GM19372 (cell line): ENCODE data around the gene ING4.

Experiments
- ATAC-seq: cut with Tn5 transposase; IDR thresholded peaks from one replicate; pipeline ENCODE4 v1.9.1; 2021; ENCODE audit warnings: mild to moderate bottlenecking, low read depth, moderate library complexity; ENCODE audit not compliant: unreplicated experiment

Gene ING4

DNA sequence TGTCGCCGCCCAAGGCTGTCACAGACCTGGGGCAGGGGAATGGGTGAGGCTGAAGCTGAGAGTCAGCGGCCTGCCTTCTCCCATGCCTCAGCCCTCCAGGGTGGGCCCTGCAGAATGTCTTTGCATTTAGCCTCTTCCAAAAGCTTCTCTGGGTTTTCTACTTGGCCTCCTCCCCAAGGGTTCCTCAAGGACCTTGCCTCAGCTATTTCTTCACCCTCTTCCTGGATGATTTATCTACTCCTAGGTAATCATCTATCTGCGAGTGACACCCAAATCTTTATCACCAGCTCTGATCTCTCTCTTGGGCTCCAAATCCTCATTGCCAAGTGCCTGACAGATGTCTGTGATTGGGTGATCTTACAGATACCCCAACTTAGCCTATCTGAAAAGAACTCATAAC is 22.4 kb downstream of the ING4 start:
- no peak for ATAC-seq

DNA sequence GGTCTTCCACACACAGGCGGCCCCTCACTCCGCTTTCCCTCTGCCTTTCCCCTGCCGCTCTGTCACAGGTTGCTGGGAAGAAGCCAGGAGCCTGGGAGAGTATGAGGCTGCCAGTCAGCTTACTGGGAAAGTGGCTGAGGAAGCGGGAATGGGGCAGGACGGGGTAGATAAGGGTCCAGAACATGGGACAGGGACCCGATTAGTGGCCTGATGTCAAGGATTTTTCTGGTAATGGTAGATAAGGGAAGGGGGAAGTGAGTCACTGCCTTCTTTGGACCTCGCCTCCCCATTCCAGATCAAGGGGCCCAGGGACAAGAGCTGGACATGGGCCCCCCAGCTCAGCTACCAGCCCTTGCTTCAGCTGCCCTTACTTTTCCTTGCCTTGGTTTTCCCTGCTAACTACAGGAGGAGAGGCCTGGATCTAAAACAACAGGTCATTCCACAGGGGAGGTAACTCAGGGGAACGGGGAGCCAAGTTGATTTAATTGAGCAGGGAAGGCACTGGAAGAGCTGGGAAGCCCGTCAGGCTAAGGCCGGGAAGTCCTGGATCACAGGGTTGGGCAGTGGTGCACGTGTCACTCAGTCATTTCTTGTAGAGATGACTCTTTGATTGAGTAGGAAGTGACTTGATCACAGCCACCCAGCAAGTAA is 23.6 kb downstream of the ING4 start:
- no peak for ATAC-seq

DNA sequence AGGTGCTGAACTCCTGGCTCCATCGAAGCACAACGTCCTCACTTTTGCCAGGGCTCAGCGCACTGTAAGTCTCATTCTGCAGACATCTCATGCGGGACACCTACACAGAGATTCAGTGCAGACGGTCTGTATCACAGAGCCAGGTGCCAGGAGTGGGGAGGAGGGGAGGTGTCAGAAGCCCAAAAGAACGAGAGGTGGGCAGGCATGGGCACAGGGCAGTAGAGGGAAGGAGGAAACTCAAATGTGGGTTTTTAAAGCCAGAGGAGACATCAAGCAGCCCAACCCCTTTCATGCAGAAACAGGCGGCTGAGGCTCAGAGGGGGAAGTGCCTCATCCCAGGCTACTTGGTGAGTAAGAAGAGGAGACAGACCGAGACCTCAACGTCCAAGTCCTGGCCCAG is 24.6 kb downstream of the ING4 start:
- ATAC-seq, result no peak

DNA sequence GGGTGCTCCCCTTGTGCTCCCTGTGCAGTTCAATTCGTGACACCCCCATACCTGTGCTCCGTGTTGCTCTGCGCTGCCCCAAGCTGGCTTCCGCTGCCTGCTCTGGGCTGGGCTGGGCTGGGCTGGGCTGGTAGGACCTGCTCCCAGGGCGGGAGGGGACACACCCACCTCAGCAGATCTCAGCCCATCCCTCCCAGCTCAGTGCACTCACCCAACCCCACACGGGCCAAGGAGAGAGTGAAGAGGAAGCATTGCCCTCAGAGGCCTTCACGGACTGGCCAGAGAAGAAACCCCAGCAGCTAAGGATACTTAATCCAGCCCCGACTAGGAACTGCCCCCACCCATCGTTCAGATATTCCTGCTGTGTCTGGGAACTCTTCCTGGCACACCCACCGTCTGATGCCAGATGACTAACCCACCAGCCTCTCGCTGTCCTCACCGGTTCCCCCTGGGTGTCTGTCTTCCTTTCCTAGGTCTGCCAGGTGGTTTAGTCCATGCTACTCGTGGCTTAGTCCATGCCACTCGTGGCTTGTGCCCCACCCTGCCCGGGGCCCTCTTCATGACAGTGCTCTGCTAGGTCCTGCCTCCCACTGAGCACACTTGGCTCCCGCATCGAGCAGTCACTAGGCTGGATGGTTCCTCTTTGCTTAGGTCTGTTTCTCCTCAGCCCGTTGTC is 26.9 kb downstream of the ING4 start, which contains the start of gene LPAR5:
TSS of gene LPAR5 (minus strand) at position 104 of the 676 bp plus-strand sequence. CDS start 14,711 bp downstream, outside the sequence.
- peak; percentile 50 for ATAC-seq

DNA sequence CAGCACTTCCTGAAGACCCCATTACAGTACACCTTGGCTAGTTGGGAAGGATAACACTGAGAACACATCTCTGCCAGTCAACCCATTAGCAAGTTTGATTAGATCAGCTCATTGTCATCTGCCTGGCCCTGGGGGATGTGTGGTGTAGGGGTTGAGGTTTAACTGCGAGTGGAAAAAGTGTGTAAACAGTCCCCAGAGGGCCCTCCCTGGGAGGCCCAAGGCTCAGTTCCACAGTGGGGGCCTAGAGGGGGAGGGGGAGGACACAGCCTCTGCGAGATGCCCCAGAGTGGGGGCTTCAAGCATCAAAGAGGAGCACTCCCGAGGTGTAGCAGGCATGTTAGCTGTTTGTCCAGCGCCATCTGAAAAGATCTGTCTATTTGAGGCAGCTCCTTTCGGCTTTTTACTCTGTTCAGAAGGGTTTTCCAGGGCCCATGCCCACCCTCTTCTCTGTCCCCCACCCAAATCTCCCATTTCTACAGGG is 27.5 kb downstream of the ING4 start:
- ATAC-seq, result no peak

DNA sequence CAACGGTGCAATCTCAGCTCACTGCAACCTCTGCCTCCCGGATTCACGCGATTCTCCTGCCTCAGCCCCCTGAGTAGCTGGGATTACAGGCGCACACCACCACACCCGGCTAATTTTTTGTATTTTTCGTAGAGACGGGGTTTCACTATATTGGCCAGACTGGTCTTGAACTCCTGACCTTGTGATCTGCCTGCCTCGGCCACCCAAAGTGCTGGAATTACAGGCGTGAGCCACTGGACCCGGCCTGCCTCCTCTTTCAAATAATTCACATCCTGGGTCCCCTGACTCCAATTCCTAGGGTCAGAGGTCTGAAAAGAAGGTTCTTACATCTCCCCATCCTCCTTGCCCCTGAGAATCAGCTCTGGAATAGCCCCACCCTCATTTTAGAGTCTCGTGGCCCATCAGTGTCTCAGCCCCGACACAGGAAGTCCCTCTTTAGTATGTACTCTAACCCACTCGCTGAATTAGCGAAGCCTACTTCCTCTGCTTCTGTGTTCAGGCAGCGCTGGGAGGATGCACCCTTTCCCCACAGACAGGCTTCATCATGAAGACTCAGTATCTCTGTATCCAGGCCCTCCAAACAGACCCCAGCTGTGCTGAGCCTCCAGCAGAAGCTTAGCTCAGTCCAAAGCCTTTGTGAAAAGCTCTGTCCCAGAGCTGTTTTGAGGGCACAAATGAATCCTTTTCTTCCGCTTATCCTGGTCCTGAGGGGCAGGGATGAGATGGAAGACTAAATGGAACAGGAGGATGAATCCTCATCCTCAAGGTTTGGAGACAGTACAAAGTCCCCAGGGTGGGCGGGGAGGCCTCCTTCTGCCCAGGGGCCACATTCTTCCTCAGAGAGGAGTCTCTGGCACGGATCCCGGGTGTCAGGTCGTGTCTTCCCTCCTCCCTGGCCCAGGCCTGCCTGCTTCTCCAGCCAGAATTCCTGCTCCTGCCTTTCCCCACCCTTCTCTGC is 30.6 kb downstream of the ING4 start:
- ATAC-seq, result peak; percentile 49

DNA sequence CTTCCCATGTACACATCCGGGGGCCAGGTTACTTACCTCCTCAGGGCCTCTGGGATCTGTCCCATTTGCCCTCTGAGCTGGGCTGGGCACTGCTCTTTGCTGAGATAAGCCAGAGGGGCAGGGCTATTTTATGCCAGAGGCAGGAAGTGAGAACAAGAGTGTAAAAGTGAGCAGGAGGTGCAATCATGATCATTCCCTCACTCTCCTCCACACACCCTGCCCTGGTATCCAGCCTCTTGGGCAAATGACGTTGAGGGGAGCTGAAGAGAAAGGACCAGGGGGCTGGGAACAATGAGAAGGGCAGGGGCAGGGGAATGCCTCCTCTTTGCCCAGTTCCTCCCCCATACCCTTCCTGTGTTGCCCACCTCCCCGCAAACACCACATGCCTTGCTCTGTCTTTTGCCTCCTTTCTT is 31.4 kb downstream of the ING4 start:
- no peak for ATAC-seq

DNA sequence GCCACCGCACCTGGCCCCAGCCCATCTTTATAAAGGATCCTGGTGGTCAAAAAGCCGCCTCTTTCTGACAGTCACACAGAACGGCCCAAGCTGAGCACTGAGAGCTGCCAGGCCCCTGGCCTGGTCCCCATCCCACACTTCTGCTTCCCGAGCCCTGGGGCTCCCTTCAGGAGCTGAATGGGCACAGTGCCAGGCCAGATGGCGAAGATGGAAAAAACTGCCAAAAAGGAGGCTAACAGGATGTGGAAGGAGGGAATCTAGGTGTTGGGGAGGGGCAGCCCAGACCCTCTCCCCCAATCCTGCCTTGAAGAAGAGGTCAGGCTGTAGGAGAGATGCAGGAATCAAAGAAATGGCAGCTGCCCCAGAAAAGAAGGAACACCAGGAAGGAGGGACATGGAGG is 32.2 kb downstream of the ING4 start:
- no peak for ATAC-seq

DNA sequence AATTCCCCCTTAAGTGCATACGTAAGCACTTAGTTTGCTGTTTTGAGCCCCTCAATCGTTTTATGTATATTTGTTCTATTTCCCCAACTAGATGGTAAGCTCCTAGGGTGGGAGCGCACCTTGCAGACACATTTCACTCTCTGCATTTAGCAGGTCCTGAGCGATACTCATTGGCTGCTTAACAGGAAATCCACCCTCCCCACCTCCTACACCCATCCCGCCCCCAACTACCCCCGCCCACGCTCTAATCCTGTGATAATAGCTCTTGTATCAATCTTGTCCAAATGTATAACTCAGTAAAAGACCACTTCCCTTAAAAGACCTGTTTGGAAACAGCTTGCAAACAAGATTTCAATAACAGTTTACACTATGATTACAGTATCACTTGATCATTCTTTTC is 35.3 kb downstream of the ING4 start:
- ATAC-seq, result no peak

DNA sequence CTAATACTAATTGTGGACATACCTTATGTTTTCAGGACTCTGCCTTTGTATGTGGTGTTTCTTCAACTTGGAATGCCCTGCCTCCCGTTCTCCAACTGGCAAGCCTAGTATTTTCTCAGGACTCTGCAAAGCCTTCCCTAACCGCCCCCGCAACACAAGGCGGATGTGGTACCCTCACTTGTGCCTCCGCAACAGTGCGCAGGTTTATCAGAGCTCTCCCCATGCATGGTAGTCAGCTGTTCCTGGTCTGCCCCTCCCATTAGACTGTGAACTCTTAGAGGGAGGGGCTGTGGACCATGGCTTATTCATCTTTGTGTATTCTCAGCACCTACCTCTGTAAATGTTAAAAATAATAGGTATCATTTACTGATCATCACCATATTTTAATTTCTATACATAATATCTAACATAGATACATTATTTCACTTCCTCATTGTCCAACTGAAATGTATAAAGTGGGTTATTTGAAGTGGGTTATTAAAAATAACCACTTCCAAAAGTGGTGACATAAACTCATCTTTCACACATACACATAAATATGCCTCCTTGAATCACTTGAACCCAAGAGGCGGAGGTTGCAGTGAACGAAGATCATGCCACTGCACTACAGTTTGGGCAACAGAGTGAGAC is 36.1 kb downstream of the ING4 start:
- no peak for ATAC-seq

DNA sequence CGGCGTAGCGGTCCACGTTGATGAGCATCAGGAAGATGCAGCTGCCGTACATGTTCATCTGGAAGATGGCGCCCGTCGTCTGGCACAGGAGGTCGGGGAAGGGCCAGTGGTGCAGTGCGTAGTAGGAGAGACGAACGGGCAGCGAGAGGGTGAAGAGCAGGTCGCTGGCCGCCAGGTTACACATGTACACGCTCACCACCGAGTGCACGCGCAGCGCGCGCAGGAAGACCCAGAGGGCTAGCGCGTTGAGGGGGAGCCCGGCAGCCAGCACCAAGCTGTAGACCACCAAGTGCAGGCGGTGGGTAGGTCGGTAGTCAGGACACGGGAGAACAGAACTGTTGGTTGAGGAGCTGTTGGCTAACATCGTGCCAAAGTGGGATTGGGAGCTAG is 42.0 kb downstream of the ING4 start:
- no peak for ATAC-seq

DNA sequence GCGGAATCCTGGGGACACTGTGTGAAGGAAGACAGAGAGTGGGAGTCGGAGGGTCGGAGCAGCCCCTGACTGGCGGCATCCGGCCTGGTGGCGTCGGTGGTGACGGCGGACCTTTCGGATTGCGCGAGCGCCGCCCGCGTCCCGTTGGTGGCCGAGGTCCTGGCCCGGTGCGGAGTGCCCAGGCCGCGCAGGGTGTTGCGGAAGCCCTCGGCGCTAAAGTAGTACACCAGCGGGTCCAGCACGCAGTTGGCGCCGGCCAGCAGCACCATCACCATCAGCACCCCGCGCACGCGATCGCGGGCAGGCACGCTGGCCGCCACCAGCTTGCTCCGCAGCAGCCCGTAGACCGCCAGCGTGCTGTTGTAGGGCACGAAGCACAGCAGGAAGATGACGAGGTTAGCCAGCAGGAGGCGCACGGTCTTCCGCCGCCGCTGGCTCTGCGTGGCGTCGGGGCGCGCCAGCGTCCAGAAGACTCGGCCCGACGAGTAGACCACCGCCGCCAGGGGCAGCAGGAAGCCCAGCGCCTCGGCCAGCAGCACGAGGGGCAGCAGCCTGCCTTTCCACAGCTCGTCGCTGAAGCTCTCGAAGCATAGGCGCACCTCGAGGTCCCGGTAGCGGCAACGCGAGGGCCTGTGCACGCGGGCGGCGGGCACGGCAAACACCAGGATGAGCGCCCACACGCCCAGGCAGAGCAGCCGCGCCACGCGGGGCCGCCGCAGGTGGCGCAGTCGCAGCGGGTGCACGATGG is 42.6 kb downstream of the ING4 start:
- no peak for ATAC-seq

DNA sequence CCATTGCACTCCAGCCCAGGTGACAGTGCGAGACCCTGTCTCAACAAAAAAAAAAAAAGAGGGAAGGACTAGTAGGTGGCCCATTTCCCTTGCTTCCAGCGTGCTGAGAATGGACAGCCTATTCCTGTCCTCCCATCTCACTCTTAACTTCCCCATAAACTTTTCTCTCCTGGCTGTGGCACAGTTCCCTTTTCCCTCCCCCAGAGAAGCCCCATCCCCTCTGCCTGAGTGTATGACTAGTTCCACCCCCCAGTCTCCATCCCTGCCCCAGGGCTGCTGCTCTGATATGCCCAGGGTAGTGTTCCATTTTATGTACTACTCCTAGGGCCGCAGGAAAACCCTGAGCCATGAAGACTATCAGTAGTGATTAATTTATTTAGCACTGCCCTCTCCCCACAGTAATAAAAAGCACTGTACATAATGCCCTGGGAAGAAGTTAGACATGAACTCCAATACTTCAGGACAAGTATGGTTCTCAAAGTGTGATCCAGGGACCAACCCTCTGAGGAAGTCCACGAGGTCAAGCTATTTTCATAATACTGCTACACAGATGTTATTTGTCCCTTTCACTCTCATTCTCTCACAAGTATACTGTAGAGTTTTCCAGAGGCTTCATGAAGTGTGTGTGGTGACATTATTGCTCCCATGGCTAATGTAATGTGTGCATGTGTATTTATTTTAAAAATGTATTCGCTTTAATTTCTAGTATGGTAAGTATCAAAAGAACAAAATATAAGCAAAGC is 44.3 kb downstream of the ING4 start:
- ATAC-seq, result no peak

DNA sequence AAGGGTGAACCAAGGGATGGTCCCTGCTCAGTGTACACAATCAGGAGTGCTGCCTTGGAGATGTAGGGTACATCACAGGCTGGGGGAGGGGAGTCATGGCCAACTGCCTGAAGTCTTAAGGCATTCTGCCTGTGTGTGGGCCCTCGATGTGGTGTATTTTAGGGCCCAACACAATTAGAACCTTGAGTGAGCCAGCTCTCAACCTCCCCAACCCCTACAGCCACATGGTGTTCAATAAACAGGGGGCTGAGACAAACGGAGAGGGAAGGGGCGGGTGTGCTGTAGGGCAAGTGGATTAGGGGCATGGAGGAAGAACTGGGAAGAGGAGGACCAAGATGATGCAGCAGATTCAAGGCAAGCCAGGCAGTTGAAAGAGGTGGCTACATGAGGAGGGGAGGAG is 47.1 kb downstream of the ING4 start:
- ATAC-seq, result no peak

DNA sequence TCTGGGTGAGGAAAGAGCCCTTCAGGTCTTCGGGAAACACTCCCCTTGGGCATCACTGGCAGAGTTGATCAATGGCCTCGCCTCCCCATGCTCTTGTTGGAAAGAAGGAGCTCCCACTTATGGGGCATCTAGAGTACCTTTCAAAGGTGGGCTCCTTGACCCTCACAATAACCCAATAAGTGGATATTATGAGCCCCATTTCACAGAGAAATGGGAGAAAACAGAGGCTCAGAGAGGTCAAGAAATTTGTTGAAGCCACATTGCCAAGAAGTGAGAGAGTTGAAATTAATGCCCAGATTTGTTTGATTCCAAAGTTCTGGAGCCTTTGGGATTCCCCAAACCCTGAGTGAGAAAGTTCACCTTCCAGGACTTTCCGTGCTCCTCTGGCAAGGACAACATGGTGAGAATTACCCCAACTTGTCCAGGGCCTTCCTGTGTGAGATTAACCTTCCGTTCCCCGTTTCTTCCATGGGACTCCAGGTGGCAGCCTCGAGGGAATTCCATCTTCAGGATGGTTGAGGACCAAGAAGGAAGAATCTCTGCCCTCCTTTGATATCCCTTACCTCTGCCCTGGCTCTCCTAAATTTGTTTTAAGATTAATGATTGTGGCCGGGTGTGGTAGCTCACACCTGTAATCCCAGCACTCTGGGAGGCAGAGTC is 48.3 kb downstream of the ING4 start:
- ATAC-seq, result no peak

DNA sequence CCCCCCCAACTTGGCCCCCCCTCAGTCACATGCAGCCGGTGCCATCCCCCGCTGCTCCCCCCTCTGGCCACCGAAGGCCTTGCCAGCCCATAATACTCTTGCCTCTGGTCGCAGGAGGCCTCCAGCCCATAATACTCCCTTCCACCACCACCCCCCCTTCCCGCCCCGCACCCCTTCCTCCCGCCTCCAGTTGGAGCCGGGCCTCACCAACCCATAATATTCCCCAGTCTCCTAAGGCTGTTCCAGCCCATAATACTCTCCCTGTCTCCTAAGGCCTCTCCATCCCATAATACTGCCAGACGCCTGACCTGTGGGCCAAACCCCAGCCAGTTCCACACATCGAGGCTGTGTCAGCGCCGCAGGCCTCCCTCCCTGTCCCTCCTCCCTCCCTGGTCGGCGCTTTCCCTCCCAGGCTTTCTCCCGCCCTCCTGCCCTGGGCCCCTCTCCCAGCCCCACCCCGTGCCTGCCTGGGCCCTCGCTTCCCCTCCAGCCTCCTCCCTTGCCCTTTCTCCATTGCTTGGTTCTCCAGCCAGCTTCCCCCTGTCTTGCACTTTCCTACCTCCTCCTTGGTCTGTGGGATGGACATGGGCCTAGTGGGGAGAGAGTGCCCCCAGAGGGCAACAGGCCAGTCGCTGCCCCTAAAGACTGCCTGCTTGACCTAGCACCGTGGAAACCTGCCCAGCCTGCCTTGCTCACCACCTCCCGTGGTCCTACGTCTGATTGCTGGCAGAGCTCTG is 49.0 kb downstream of the ING4 start:
- no peak for ATAC-seq

DNA sequence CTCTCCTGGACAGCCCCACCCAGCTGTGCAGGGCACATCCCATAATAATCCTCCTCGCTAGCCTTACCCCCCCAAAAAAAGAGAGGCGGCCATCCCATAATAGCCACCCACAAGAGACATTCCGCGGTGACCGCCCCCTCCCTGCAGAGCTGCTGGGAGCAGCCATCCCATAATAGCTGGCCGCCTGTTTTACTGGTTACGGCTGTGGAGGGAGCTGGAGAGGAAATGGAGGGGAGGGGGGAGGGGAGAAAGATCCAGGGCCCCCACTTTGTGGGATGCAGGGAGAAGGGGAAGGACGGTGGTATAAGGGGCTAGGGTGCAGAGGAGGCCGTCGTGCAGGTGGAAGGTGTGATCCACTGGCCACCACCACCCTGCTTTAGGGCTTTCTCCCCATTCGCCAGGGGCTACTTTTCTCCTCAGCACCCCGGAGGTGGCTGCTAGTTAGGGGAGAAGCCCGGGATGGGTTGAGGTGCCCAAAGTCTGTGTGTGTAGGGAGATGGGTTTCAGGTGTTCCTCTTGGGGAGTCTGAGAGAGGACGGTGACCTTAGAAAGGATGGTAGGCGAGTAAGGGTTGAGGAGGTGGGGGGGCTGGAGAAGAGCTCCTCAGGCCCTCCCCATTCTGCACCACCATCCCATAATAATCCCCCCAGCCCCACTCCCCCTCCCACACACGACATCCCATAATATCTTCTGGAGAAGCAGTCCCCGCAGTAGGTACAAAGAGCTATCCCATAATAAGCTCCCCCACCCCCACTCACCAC is 49.7 kb downstream of the ING4 start:
- ATAC-seq, result no peak
